PC-3 (cell line): ENCODE data around the gene TFF2. TPM values are rescaled to one million over a fixed set of nuclear protein-coding genes. Genes with fewer than 3 reads are reported as not detected.

ENCODE experiments used
- ATAC-seq: fragments of 200-7000 bp; cut with Tn5 transposase; 2 replicates; pipeline ENCODE4 v1.9.1; 2020; ENCODE audit warnings: mild to moderate bottlenecking, moderate library complexity
- BruUV-seq: library from RNA; stranded (reverse); fragments of 400-500 nt; replicated peaks from 2 replicates; lab custom pipeline; 2021; lab: Mats Ljungman, UMichigan
- CTCF ChIA-PET: fragments of 300-600 bp; sonication (Branson Sonifier 250); formaldehyde crosslinking; loops from one replicate; lab custom pipeline; 2022; ENCODE audit warnings: antibody characterized with exemption; lab: Charles Lee
- POLR2A ChIA-PET: fragments of 300-600 bp; sonication (Branson Sonifier 250); formaldehyde crosslinking; loops from one replicate; lab custom pipeline; 2022; ENCODE audit warnings: antibody characterized with exemption; ENCODE audit not compliant: unreplicated experiment; lab: Charles Lee
- DNase-seq: peaks from one replicate; pipeline ENCODE4 v3.0.0-alpha.2; 2015
- H2AFZ ChIP-seq: fragments of 300-600 bp; sonication (generic); 2 replicates; pipeline ENCODE4 v1.6.0; 2016; ENCODE audit warnings: antibody characterized with exemption, low read length
- H3F3A ChIP-seq: fragments of 300-600 bp; sonication (generic); one replicate; pipeline ENCODE4 v1.6.0; 2017; ENCODE audit warnings: antibody characterized with exemption, low read length, control low read depth, mild to moderate bottlenecking; ENCODE audit not compliant: unreplicated experiment
- H3K27ac ChIP-seq: fragments of 300-600 bp; sonication (generic); 2 replicates; pipeline ENCODE4 v1.5.1; 2016; ENCODE audit warnings: mild to moderate bottlenecking, low read length
- H3K27me3 ChIP-seq: fragments of 300-600 bp; sonication (generic); 2 replicates; pipeline ENCODE4 v1.6.1; 2016; ENCODE audit warnings: low read length, mixed read lengths
- H3K36me3 ChIP-seq: fragments of 300-600 bp; sonication (generic); 2 replicates; pipeline ENCODE4 v1.6.1; 2016; ENCODE audit warnings: low read depth, mixed run types, low read length, mixed read lengths
- H3K4me1 ChIP-seq: fragments of 300-600 bp; sonication (generic); 2 replicates; pipeline ENCODE4 v1.5.1; 2016; ENCODE audit warnings: low read length; ENCODE audit not compliant: insufficient read depth
- H3K4me2 ChIP-seq: fragments of 300-600 bp; sonication (generic); 2 replicates; pipeline ENCODE4 v1.6.0; 2016; ENCODE audit warnings: low read length
- H3K4me3 ChIP-seq: fragments of 300-600 bp; sonication (generic); 2 replicates; pipeline ENCODE4 v1.5.1; 2016; ENCODE audit warnings: mild to moderate bottlenecking, low read length, mixed read lengths
- H3K79me2 ChIP-seq: fragments of 300-600 bp; sonication (generic); 2 replicates; pipeline ENCODE4 v1.6.1; 2017; ENCODE audit warnings: low read length, mixed read lengths
- H3K9ac ChIP-seq: fragments of 300-600 bp; sonication (generic); 2 replicates; pipeline ENCODE4 v1.6.0; 2016; ENCODE audit warnings: mild to moderate bottlenecking, low read length
- H3K9me2 ChIP-seq: fragments of 300-600 bp; sonication (generic); replicated peaks from 2 replicates; pipeline ENCODE4 v1.6.1; 2016; ENCODE audit warnings: mixed run types, low read length, mixed read lengths
- H3K9me3 ChIP-seq: fragments of 300-600 bp; sonication (generic); 2 replicates; pipeline ENCODE4 v1.6.1; 2016; ENCODE audit warnings: low read length, mixed read lengths
- H4K20me1 ChIP-seq: fragments of 300-600 bp; sonication (generic); 2 replicates; pipeline ENCODE4 v1.6.1; 2016; ENCODE audit warnings: low read length, mixed read lengths
- CTCF ChIP-seq: fragments of 300-600 bp; sonication (generic); conservative IDR thresholded peaks from 2 replicates; pipeline ENCODE4 v1.5.1; 2017; ENCODE audit warnings: antibody characterized with exemption, low read depth, mild to moderate bottlenecking, low read length
- EZH2 ChIP-seq: fragments of 300-600 bp; sonication (generic); IDR thresholded peaks from one replicate; pipeline ENCODE4 v1.6.1; 2017; ENCODE audit warnings: antibody characterized with exemption, mild to moderate bottlenecking, low read length; ENCODE audit not compliant: unreplicated experiment
- EZH2phosphoT487 ChIP-seq: fragments of 300-600 bp; sonication (generic); IDR thresholded peaks from 2 replicates; pipeline ENCODE4 v1.6.1; 2018; ENCODE audit warnings: mild to moderate bottlenecking, antibody characterized with exemption, low read length, borderline replicate concordance
- intact Hi-C: fragments of 100-400 bp; cut with micrococcal nuclease; formaldehyde crosslinking; loops from 2 replicates; pipeline ENCODE4 v1.9.0; 2023
- total RNA-seq: library from RNA; depleted of rRNA; stranded (reverse); fragments of >200 nt; gene quantifications from 2 replicates; pipeline ENCODE4 v1.2.3, GENCODE V29; 2014

TFF2 gene
- total RNA-seq, 1 experiment from 2014 or later, result 21.1 TPM

- H3K36me3 ChIP-seq, result no peaks in the 10 kb centered on the region
- H3K9me3 ChIP-seq, result no peaks in the 10 kb centered on the region
- TF ChIP-seq EZH2 (no peak), CTCF (no peak), EZH2phosphoT487 (no peak)
- H3K79me2 ChIP-seq, result no peaks in the 10 kb centered on the region
- no peaks in the 10 kb centered on the region for H4K20me1 ChIP-seq
- H3F3A ChIP-seq, result no peaks in the 10 kb centered on the region
- intact Hi-C loops, result loop anchor here (5.0 kb wide), 1 partner anchor 238 kb away; no protein-coding TSS in a partner anchor
- peak; percentile 21 for DNase-seq
- no peak overlapping the region for H2AFZ ChIP-seq
- peaks cover 22% of the 10 kb centered on the region for H3K4me1 ChIP-seq
- ChIA-PET CTCF (interaction anchor here (0.9 kb wide), 1 partner anchor 47 kb away, joined by 5 read pairs; no protein-coding TSS in a partner anchor), POLR2A (interaction anchor here (0.6 kb wide), 1 partner anchor 18 kb away, joined by 11 read pairs; the partner anchor contains the start of gene TFF1)
- no peak overlapping the region for H3K9ac ChIP-seq
- no peaks in the 10 kb centered on the region for H3K9me2 ChIP-seq
- no peak overlapping the region for H3K27ac ChIP-seq
- BruUV-seq, result no TSS peak
- H3K4me2 ChIP-seq, result no peak overlapping the region
- ATAC-seq, result peak; percentile 6; the same call in 1 of the 2 replicates
- no peaks in the 10 kb centered on the region for H3K27me3 ChIP-seq
- no peak overlapping the region for H3K4me3 ChIP-seq
Observed at GRCh38 chr21:42384989-42385388, 34.2 kb upstream of the TFF2 start.

GRCh38 chr21:42384156-42384945 is 33.6 kb upstream of the TFF2 start:
- peak; percentile 39 for ATAC-seq

More at GRCh38 chr21:42384156-42384945, 33.6 kb upstream of the TFF2 start:
- ChIA-PET CTCF (interaction anchor here (0.6 to 0.9 kb wide), 2 partner anchors 9 to 46 kb away, joined by 3 to 5 read pairs; no protein-coding TSS in a partner anchor), POLR2A (interaction anchor here (0.6 kb wide), 1 partner anchor 18 kb away, joined by 11 read pairs; the partner anchor contains the start of gene TFF1)
- H3K9ac ChIP-seq, result no peak overlapping the region
- no peak for DNase-seq
- no peaks in the 10 kb centered on the region for H3K79me2 ChIP-seq
- H2AFZ ChIP-seq, result no peak overlapping the region
- no peak overlapping the region for H3K4me2 ChIP-seq
- no peaks in the 10 kb centered on the region for H3K9me3 ChIP-seq
- intact Hi-C loops, result loop anchor here (5.0 kb wide), 1 partner anchor 237 kb away; no protein-coding TSS in a partner anchor
- no peak for TF ChIP-seq EZH2phosphoT487
- no peak for TF ChIP-seq CTCF
- TF ChIP-seq EZH2, result no peak
- H3K9me2 ChIP-seq, result no peaks in the 10 kb centered on the region
- H3F3A ChIP-seq, result no peaks in the 10 kb centered on the region
- H3K36me3 ChIP-seq, result no peaks in the 10 kb centered on the region
- peaks cover 15% of the 10 kb centered on the region for H3K4me1 ChIP-seq
- no TSS peak for BruUV-seq
- no peak overlapping the region for H3K27ac ChIP-seq
- no peaks in the 10 kb centered on the region for H4K20me1 ChIP-seq
- H3K4me3 ChIP-seq, result no peak overlapping the region
- no peaks in the 10 kb centered on the region for H3K27me3 ChIP-seq
